H9 (cell line): Measurements from ENCODE around the gene CACNA1F. TPM values are rescaled to one million over a fixed set of nuclear protein-coding genes. Genes with fewer than 3 reads are reported as not detected.

Experiments used
- DNase-seq: peaks from one replicate; pipeline ENCODE4 v3.0.0-alpha.2; 2017
- H2AFZ ChIP-seq: one replicate; pipeline ENCODE4 v1.6.1; 2013; ENCODE audit warnings: mild to moderate bottlenecking, low read length, control low read depth, moderate library complexity
- H2AK5ac ChIP-seq: 2 replicates; pipeline ENCODE4 v1.6.1; 2013; ENCODE audit warnings: low read length, control low read depth, mixed read lengths; ENCODE audit not compliant: insufficient read length
- H2BK120ac ChIP-seq: one replicate; pipeline ENCODE4 v1.6.1; 2013; ENCODE audit warnings: low read depth, mild to moderate bottlenecking, low read length, control low read depth, inconsistent platforms; ENCODE audit not compliant: poor library complexity, severe bottlenecking
- H2BK12ac ChIP-seq: 2 replicates; pipeline ENCODE4 v1.6.1; 2013; ENCODE audit warnings: low read length, control low read depth, mixed read lengths, low read depth; ENCODE audit not compliant: insufficient read length
- H2BK15ac ChIP-seq: 2 replicates; pipeline ENCODE4 v1.6.1; 2013; ENCODE audit warnings: low read depth, low read length, control low read depth
- H2BK20ac ChIP-seq: one replicate; pipeline ENCODE4 v1.6.1; 2013; ENCODE audit warnings: low read depth, mild to moderate bottlenecking, low read length, control low read depth, inconsistent platforms; ENCODE audit not compliant: poor library complexity, severe bottlenecking
- H2BK5ac ChIP-seq: 2 replicates; pipeline ENCODE4 v1.6.1; 2013; ENCODE audit warnings: low read length, control low read depth, mixed read lengths; ENCODE audit not compliant: insufficient read length
- H3K14ac ChIP-seq: 2 replicates; pipeline ENCODE4 v1.6.1; 2013; ENCODE audit warnings: low read length, control low read depth; ENCODE audit not compliant: insufficient read depth
- H3K18ac ChIP-seq: 2 replicates; pipeline ENCODE4 v1.6.1; 2013; ENCODE audit warnings: low read depth, mild to moderate bottlenecking, mixed read lengths, low read length, control low read depth; ENCODE audit not compliant: insufficient read length
- H3K23ac ChIP-seq: 2 replicates; pipeline ENCODE4 v1.6.1; 2013; ENCODE audit warnings: low read length, control low read depth, mixed read lengths, low read depth; ENCODE audit not compliant: insufficient read length
- H3K23me2 ChIP-seq: 2 replicates; pipeline ENCODE4 v1.6.1; 2013; ENCODE audit warnings: low read depth, mild to moderate bottlenecking, mixed read lengths, low read length, control low read depth; ENCODE audit not compliant: insufficient read length, poor library complexity, severe bottlenecking
- H3K27ac ChIP-seq: 2 replicates; pipeline ENCODE4 v1.5.1; 2013; ENCODE audit warnings: low read length, control low read depth, mixed read lengths, low read depth; ENCODE audit not compliant: insufficient read length
- H3K27me3 ChIP-seq: 2 replicates; pipeline ENCODE4 v1.6.1; 2013; ENCODE audit warnings: low read length, control low read depth, inconsistent platforms; ENCODE audit not compliant: insufficient read depth
- H3K4ac ChIP-seq: 2 replicates; pipeline ENCODE4 v1.6.1; 2013; ENCODE audit warnings: low read depth, mild to moderate bottlenecking, control low read depth, inconsistent platforms, low read length, moderate library complexity
- H3K4me1 ChIP-seq: 2 replicates; pipeline ENCODE4 v1.6.1; 2013; ENCODE audit warnings: low read length, control low read depth, inconsistent platforms; ENCODE audit not compliant: insufficient read depth
- H3K4me2 ChIP-seq: 2 replicates; pipeline ENCODE4 v1.6.1; 2013; ENCODE audit warnings: low read length, control low read depth, mixed read lengths; ENCODE audit not compliant: insufficient read length, insufficient read depth
- H3K56ac ChIP-seq: 2 replicates; pipeline ENCODE4 v1.6.1; 2013; ENCODE audit warnings: low read depth, mild to moderate bottlenecking, mixed read lengths, low read length, control low read depth; ENCODE audit not compliant: insufficient read length
- H3K79me1 ChIP-seq: 2 replicates; pipeline ENCODE4 v1.6.1; 2013; ENCODE audit warnings: low read depth, mild to moderate bottlenecking, moderate library complexity, low read length, control low read depth, inconsistent platforms; ENCODE audit not compliant: insufficient read depth, poor library complexity, severe bottlenecking
- H3K79me2 ChIP-seq: 2 replicates; pipeline ENCODE4 v1.6.1; 2013; ENCODE audit warnings: low read length, control low read depth, inconsistent platforms; ENCODE audit not compliant: insufficient read depth
- H3K9ac ChIP-seq: 2 replicates; pipeline ENCODE4 v1.6.1; 2013; ENCODE audit warnings: low read length, control low read depth, mixed read lengths; ENCODE audit not compliant: insufficient read length; ENCODE audit errors: extremely low read depth
- H3K9me3 ChIP-seq: one replicate; pipeline ENCODE4 v1.6.1; 2013; ENCODE audit warnings: low read depth, low read length, inconsistent platforms; ENCODE audit not compliant: control insufficient read depth
- H3T11ph ChIP-seq: one replicate; pipeline ENCODE4 v1.6.1; 2013; ENCODE audit warnings: mild to moderate bottlenecking, low read length, control low read depth, inconsistent platforms
- H4K20me1 ChIP-seq: one replicate; pipeline ENCODE4 v1.6.1; 2013; ENCODE audit not compliant: control insufficient read depth, insufficient read length, insufficient read depth
- H4K5ac ChIP-seq: 2 replicates; pipeline ENCODE4 v1.6.1; 2013; ENCODE audit warnings: low read depth, mild to moderate bottlenecking, mixed read lengths, low read length, control low read depth; ENCODE audit not compliant: insufficient read length
- H4K8ac ChIP-seq: replicated peaks from 2 replicates; pipeline ENCODE4 v1.6.1; 2013; ENCODE audit warnings: low read length, control low read depth, mixed read lengths, low read depth; ENCODE audit not compliant: insufficient read length
- H4K91ac ChIP-seq: 2 replicates; pipeline ENCODE4 v1.6.1; 2013; ENCODE audit warnings: low read depth, mild to moderate bottlenecking, moderate library complexity, mixed read lengths, low read length, control low read depth; ENCODE audit not compliant: insufficient read length
- H3K27ac Mint-ChIP-seq, 3 experiments: 2 replicates in 2 of 3; 3 replicates in 1 of 3; pipeline ENCODE4 v1.8.0; 2020 to 2021; ENCODE audit warnings: mixed read lengths in 3 of 3, mild to moderate bottlenecking in 1 of 3, moderate library complexity in 1 of 3
- H3K27me3 Mint-ChIP-seq: 2 replicates; pipeline ENCODE4 v1.8.0; 2021; ENCODE audit warnings: low read depth, mild to moderate bottlenecking, moderate library complexity, mixed read lengths
- H3K36me3 Mint-ChIP-seq, 3 experiments: 2 replicates in 2 of 3; 3 replicates in 1 of 3; pipeline ENCODE4 v1.8.0; 2020 to 2021; ENCODE audit warnings: low read depth in 3 of 3, mixed read lengths in 3 of 3; ENCODE audit not compliant: insufficient read depth in 1 of 3
- H3K4me1 Mint-ChIP-seq, 2 experiments: 2 replicates each; pipeline ENCODE4 v1.8.0; 2020; ENCODE audit warnings: mixed read lengths in 2 of 2
- H3K4me3 Mint-ChIP-seq, 2 experiments: 2 replicates in 1 of 2; 3 replicates in 1 of 2; pipeline ENCODE4 v1.8.0; 2020 to 2021; ENCODE audit warnings: mild to moderate bottlenecking in 2 of 2, mixed read lengths in 2 of 2, moderate library complexity in 1 of 2
- H3K9me3 Mint-ChIP-seq, 2 experiments: 2 replicates in 1 of 2; 3 replicates in 1 of 2; pipeline ENCODE4 v1.8.0; 2020; ENCODE audit warnings: mild to moderate bottlenecking in 2 of 2, mixed read lengths in 2 of 2, moderate library complexity in 1 of 2
- CTCF ChIP-seq: fragments of 200-600 bp; sonication (generic); conservative IDR thresholded peaks from 3 replicates; pipeline ENCODE4 v1.8.0; 2021; ENCODE audit warnings: antibody characterized with exemption, mild to moderate bottlenecking
- WGBS: extraction: QIAGEN DNeasy Blood & Tissue Kit; methylation state at CpG from one replicate; pipeline ENCODE4 v1.1.7; 2013; ENCODE audit warnings: missing lambda C conversion rate, low lambda C conversion rate, mixed read lengths; ENCODE audit not compliant: insufficient read length; ENCODE audit errors: extremely low coverage; 5-methylcytosine and 5-hydroxymethylcytosine counted together
- total RNA-seq: library from RNA; stranded (reverse); gene quantifications from 2 replicates; pipeline ENCODE4 v1.2.1, GENCODE V29; 2021

CACNA1F gene
- total RNA-seq, 1 experiment from 2014 or later, result 1.4 TPM

GRCh38 chrX:49263631-49264030 lies 30.5 kb upstream of the CACNA1F start:
- H2BK20ac ChIP-seq, result no peak overlapping the region
- H3K23ac ChIP-seq, result no peak overlapping the region
- Mint-ChIP-seq H3K4me1 (peaks cover 15 to 16% of the 10 kb centered on the region in 2 experiments), H3K36me3 (peaks cover 5 to 11% (median 8%) of the 10 kb centered on the region in 3 experiments), H3K27me3 (peaks cover 17% of the 10 kb centered on the region), H3K9me3 (peaks cover 82 to 84% of the 10 kb centered on the region in 2 experiments), H3K4me3 (no peak overlapping the region), H3K27ac (no peak overlapping the region)
- peaks cover 26% of the 10 kb centered on the region for H3K9me3 ChIP-seq
- H4K91ac ChIP-seq, result no peak overlapping the region
- no peaks in the 10 kb centered on the region for H3K4me1 ChIP-seq
- no peak overlapping the region for H3T11ph ChIP-seq
- H4K20me1 ChIP-seq, result no peaks in the 10 kb centered on the region
- no peak overlapping the region for H3K14ac ChIP-seq
- no peak for TF ChIP-seq CTCF
- H3K56ac ChIP-seq, result no peak overlapping the region
- no peak overlapping the region for H3K4ac ChIP-seq
- no peak overlapping the region for H4K5ac ChIP-seq
- no CpG with 5 or more reads among the region's 10 CpGs for WGBS
- no peak overlapping the region for H2BK120ac ChIP-seq
- no peak overlapping the region for H3K4me2 ChIP-seq
- H3K27me3 ChIP-seq, result no peaks in the 10 kb centered on the region
- H2AFZ ChIP-seq, result no peak overlapping the region
- no peaks in the 10 kb centered on the region for H3K79me1 ChIP-seq
- no peak overlapping the region for H2AK5ac ChIP-seq
- no peak for DNase-seq
- no peak overlapping the region for H2BK12ac ChIP-seq
- no peak overlapping the region for H3K27ac ChIP-seq
- H3K23me2 ChIP-seq, result no peaks in the 10 kb centered on the region
- H2BK15ac ChIP-seq, result no peak overlapping the region
- no peak overlapping the region for H4K8ac ChIP-seq
- H3K9ac ChIP-seq, result no peak overlapping the region
- no peak overlapping the region for H2BK5ac ChIP-seq
- H3K18ac ChIP-seq, result no peak overlapping the region
- H3K79me2 ChIP-seq, result no peaks in the 10 kb centered on the region
